ENCODE results near the gene MZF1.

MZF1 gene

GRCh38 chr19:58515259-58515658, 57.9 kb downstream of the MZF1 start:
- DNase-seq (ENCODE audit: extremely low read depth in 1 of 2, low read depth in 1 of 2), result no peak

- DNase-seq (ENCODE audit: extremely low read depth in 1 of 2, low read depth in 1 of 2), result no peak
These were observed 58.5 kb downstream of the MZF1 start for GRCh38 chr19:58514564-58515022.

- DNase-seq (ENCODE audit: extremely low read depth in 1 of 2, low read depth in 1 of 2), result peak; percentile 91 to 95
These were observed 59.2 kb downstream of the MZF1 start for GRCh38 chr19:58513694-58514563.

GRCh38 chr19:58513213-58513693, 59.9 kb downstream of the MZF1 start:
- no peak for DNase-seq (ENCODE audit: extremely low read depth in 1 of 2, low read depth in 1 of 2)
